ENCODE data around the gene CEP72. TPM values are rescaled to one million over a fixed set of nuclear protein-coding genes. Genes with fewer than 3 reads are reported as not detected.

Gene CEP72
- total and polyA plus RNA-seq, 2 of the 13 experiments (the other 11 are each of a cell fraction or from before 2014, with no cell fraction given), result 3.4 to 9.4 TPM

DNA sequence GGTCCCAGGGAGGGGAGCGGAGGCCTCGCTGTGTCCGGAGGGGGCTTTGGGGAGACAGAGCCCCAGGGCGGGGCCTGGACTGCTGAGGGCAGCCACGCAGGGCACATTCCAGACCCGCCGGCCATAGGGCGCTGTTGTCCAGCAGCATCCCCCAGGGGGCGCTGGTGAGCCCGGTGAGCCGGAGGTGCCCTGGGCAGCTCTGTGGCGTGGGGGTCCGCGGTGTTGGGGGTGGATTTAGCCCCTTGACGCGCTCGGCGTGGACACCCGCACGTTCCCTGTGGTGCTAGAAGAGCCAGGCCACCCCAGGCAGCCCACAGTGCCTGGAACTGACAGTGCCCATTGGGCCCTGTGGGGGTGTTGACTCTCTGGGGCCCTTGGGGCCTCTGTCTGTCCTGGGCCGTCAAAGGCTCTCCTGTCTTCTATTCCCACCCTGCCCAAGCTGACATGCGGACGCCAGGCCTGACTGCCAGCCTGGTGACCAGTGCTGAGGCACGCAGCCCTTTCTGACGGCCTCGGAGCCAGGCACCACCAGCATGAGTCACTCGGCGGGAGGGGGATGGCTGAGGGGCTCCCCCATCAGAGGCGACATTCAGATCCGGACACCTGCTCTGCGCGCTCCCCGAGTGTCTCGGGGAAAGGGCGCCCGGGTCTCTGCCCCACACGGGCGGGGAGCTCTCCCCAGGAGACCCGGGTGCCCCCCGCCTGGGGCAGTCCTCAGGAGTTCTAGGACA is 57.1 kb downstream of the CEP72 start (continued):
- TF ChIP-seq ZNF776 (CRISPR knock-in tag; IDR thresholded peaks at IDR 0.05), result no peak
- TF ChIP-seq, protein P1, sequence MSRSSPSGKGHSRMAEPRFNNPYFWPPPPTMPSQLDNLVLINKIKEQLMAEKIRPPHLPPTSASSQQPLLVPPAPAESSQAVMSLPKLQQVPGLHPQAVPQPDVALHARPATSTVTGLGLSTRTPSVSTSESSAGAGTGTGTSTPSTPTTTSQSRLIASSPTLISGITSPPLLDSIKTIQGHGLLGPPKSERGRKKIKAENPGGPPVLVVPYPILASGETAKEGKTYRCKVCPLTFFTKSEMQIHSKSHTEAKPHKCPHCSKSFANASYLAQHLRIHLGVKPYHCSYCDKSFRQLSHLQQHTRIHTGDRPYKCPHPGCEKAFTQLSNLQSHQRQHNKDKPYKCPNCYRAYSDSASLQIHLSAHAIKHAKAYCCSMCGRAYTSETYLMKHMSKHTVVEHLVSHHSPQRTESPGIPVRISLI (CRISPR knock-in tag; IDR thresholded peaks at IDR 0.05; ENCODE audit: borderline replicate concordance), result no peak
- peak; percentile 35; the same call in 1 of the 2 replicates for TF ChIP-seq GABPB1 (CRISPR knock-in tag; IDR thresholded peaks at IDR 0.05)
- TF ChIP-seq HDAC1 (CRISPR knock-in tag; IDR thresholded peaks at IDR 0.05), result no peak
- TF ChIP-seq, protein P2, sequence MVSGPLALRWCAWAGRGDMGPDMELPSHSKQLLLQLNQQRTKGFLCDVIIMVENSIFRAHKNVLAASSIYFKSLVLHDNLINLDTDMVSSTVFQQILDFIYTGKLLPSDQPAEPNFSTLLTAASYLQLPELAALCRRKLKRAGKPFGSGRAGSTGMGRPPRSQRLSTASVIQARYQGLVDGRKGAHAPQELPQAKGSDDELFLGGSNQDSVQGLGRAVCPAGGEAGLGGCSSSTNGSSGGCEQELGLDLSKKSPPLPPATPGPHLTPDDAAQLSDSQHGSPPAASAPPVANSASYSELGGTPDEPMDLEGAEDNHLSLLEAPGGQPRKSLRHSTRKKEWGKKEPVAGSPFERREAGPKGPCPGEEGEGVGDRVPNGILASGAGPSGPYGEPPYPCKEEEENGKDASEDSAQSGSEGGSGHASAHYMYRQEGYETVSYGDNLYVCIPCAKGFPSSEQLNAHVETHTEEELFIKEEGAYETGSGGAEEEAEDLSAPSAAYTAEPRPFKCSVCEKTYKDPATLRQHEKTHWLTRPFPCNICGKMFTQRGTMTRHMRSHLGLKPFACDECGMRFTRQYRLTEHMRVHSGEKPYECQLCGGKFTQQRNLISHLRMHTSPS (CRISPR knock-in tag; IDR thresholded peaks at IDR 0.05; ENCODE audit: low read depth), result no peak
- peak; percentile 52; the same call in 1 of the 2 replicates for TF ChIP-seq KDM2A (CRISPR knock-in tag; IDR thresholded peaks at IDR 0.05; ENCODE audit: borderline replicate concordance, low read depth)
- TF ChIP-seq ZFP82 (CRISPR knock-in tag; IDR thresholded peaks at IDR 0.05; ENCODE audit: borderline replicate concordance), result no peak
- no peak for TF ChIP-seq SOX6 (IDR thresholded peaks at IDR 0.05)
- TF ChIP-seq SOX6 (CRISPR knock-in tag; IDR thresholded peaks at IDR 0.05), result no peak
- no peak for TF ChIP-seq ZNF484 (CRISPR knock-in tag; IDR thresholded peaks at IDR 0.05; ENCODE audit: borderline replicate concordance, low read depth)
- TF ChIP-seq, protein P3, sequence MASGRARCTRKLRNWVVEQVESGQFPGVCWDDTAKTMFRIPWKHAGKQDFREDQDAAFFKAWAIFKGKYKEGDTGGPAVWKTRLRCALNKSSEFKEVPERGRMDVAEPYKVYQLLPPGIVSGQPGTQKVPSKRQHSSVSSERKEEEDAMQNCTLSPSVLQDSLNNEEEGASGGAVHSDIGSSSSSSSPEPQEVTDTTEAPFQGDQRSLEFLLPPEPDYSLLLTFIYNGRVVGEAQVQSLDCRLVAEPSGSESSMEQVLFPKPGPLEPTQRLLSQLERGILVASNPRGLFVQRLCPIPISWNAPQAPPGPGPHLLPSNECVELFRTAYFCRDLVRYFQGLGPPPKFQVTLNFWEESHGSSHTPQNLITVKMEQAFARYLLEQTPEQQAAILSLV (CRISPR knock-in tag; IDR thresholded peaks at IDR 0.05; ENCODE audit: borderline replicate concordance), result no peak
- no peak for TF ChIP-seq ELF3 (CRISPR knock-in tag; IDR thresholded peaks at IDR 0.05)
- no peak for TF ChIP-seq EP300 (IDR thresholded peaks at IDR 0.05; ENCODE audit: low read depth in 2 of 2, low read length in 2 of 2)
- no peak for TF ChIP-seq EP300 (CRISPR knock-in tag; IDR thresholded peaks at IDR 0.05; ENCODE audit: borderline replicate concordance)
- no peak for TF ChIP-seq ZSCAN30 (CRISPR knock-in tag; IDR thresholded peaks at IDR 0.05)
- TF ChIP-seq, protein P4, sequence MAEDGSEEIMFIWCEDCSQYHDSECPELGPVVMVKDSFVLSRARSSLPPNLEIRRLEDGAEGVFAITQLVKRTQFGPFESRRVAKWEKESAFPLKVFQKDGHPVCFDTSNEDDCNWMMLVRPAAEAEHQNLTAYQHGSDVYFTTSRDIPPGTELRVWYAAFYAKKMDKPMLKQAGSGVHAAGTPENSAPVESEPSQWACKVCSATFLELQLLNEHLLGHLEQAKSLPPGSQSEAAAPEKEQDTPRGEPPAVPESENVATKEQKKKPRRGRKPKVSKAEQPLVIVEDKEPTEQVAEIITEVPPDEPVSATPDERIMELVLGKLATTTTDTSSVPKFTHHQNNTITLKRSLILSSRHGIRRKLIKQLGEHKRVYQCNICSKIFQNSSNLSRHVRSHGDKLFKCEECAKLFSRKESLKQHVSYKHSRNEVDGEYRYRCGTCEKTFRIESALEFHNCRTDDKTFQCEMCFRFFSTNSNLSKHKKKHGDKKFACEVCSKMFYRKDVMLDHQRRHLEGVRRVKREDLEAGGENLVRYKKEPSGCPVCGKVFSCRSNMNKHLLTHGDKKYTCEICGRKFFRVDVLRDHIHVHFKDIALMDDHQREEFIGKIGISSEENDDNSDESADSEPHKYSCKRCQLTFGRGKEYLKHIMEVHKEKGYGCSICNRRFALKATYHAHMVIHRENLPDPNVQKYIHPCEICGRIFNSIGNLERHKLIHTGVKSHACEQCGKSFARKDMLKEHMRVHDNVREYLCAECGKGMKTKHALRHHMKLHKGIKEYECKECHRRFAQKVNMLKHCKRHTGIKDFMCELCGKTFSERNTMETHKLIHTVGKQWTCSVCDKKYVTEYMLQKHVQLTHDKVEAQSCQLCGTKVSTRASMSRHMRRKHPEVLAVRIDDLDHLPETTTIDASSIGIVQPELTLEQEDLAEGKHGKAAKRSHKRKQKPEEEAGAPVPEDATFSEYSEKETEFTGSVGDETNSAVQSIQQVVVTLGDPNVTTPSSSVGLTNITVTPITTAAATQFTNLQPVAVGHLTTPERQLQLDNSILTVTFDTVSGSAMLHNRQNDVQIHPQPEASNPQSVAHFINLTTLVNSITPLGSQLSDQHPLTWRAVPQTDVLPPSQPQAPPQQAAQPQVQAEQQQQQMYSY (CRISPR knock-in tag; IDR thresholded peaks at IDR 0.05), result no peak
- no peak for TF ChIP-seq ZNF816 (CRISPR knock-in tag; IDR thresholded peaks at IDR 0.05; ENCODE audit: borderline replicate concordance)

Data from HepG2 (cell line).